HG02588 (cell line): Measurements from ENCODE around the gene LRRC32.
A peak's percentile ranks its signal among the peaks of the same experiment; 100 is the strongest.

Experiments used
- ATAC-seq: cut with Tn5 transposase; IDR thresholded peaks from one replicate; pipeline ENCODE4 v1.9.1; 2021; ENCODE audit warnings: mild to moderate bottlenecking, moderate library complexity; ENCODE audit not compliant: unreplicated experiment

LRRC32 gene

DNA sequence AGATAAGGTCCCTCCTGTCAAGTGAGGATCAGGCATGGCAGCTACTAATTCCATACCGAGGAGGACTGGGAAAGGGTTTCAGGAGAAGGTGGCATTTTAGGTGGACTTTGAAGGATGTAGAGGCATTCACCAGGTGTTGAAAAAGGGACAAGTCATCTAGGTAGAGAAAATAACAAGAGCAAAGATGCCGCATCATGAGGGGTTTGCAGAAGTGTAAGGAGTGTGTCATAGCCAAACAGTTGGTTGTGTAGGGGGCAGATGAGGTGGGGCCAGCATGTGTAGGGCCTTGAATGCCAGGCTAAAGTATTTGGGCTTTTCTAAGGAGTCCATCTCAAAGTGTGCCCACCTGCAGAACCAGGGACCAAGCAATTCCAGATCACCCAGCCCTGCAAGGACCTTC is 11.6 kb upstream of the LRRC32 start:
- ATAC-seq = no peak

DNA sequence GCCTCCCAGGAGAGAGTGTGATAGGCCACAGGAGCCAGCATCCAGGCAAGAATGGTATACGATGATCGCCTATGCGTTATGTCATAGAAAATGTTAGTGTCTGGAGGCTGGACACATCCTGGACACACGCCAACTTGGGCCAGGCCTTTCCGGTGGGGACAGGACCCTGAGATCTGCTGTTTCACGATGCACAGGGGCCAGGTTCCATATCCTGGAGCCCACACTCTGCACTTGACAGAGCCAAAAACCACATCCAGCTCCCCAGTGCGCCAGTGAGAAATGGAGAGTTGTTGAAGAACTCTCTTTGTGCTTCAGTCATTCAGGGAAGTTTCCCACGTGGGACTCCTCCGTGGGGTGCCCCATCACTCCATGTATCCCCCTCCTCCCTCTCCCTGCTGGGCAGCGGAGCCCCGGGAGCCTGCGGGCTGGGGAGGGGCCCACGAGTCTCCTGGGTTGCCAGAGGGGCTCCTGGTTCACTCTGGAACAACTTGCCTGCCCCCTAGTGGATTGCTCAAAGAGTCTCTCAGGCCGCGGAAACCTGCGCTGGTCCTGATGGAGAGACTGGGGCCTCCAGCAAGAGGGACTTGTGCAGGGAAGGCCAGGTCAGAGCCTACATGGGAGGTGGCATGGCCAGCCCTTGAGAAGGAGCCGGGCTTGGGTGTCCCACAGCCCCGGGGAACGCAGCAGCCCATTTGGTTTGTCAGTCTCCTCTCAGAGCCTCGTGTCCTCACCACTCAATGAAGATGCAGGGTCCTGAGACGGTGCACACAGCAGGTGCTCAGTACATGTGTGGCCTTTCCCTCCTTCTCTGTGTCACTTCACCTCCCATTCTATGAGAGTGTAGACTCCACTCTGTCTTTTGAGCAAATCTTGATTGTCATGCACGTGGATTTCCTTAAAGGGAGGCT is 10.2 kb upstream of the LRRC32 start:
- no peak for ATAC-seq

DNA sequence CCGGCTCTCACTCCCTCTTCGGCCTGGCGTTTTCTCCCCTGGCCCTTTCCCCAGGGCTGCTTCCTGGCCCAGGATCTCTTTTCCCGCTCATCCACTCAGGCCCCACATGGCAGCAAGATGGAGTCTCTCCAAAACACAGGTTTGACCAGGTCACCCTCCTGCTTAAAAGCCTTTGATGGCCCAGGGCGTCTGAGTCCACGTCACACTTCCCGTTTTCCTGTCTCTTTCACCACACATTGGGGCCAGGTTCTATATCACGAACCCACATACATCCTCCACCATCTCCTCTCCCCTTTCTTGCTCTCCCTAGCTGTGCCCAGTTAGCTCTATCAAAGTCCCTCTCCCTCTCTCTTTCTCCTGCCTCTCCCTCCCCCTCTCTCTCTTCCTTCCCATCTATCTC is 7.8 kb upstream of the LRRC32 start:
- no peak for ATAC-seq

- ATAC-seq = no peak
Measured at GRCh38 chr11:76677458-76677765, 6.9 kb upstream of the LRRC32 start.

- no peak for ATAC-seq
Measured at GRCh38 chr11:76676636-76677457, 6.3 kb upstream of the LRRC32 start.

DNA sequence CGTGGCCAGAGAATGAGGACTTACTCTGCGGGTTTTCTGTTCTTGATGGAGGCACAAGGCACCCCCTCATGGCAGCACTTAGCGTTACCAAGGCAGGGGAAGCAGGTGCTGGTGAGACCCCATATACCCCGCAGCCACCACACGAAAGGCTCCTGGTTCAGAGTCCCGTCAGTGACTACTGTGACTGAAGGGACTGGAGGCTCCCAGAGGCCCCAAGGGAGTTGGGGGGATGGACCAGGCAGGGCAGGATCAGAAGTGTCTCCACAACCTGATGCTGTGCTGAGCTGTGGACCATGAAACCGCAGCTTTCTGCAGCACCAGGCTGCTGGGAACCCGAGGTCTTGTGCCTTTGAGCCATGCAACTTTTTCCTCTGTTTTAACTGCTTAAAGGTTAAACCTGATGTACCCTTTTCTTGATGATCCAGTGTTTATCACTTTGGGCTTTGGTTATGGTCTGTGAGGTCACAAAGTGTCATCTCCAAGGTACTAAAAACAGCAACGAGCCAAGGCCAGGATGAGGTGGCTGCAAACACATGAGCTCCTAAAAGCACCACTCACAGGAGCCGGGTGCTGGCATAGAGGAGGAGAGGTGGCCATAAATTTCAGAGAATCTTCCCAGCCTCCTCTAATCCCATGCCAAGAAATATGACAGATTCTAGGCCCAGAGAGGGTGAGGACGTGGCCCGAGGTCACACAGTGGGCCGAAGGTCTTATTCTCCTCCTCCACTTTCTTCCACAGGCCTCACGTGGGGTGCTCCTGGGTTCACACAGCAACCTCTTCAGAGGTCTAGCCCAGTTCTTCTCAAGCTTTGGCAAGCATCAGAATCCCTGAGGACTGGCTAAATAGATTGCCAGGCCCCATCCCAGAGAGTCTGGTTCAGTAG is 4.2 kb upstream of the LRRC32 start:
- peak; percentile 33 for ATAC-seq

DNA sequence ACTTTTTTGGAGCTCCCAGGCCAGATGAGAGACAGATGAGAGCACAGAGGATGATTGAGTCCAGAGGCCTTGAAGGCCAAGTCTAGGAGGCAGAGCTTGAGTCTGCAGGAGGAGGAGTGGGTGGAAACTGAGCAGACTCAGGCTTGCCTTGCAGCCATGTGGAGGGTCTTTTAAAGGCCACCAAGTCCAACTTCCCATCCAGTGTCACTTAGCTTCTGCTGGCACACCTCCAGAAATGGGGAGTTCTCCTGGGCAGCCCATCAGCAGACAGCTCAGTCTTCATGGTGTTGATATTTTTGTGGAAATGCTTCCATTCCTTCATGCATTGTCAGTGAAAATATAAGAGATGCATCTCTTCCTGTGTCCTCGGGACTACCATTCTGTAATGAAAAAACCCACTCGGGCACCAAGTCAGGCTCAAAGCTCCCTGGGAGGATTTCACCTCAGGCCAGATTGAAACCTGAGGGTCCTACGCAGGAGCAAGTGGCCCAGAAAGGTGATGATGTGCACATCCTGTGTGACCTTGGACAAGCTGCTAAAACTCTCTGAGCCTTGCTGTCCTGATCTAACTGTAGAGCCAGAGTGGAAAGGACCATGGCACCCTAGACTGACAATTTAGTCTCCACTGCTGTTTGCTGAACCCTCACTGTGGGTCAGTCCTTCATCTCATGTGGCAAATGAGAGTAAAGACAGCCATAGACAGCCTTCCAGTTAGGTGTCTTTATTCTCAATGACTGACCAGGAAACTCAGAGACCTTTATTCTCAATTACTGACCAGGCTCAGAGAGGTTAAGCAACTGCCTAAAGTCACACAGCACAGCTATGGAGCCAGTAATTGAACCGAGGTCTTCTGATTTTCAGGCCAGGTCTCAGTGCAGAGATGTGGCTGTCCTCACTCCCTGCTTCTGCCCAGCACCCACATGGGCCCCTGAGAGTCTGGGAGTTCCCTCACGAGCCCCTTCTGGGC is 2.9 kb upstream of the LRRC32 start:
- no peak for ATAC-seq

DNA sequence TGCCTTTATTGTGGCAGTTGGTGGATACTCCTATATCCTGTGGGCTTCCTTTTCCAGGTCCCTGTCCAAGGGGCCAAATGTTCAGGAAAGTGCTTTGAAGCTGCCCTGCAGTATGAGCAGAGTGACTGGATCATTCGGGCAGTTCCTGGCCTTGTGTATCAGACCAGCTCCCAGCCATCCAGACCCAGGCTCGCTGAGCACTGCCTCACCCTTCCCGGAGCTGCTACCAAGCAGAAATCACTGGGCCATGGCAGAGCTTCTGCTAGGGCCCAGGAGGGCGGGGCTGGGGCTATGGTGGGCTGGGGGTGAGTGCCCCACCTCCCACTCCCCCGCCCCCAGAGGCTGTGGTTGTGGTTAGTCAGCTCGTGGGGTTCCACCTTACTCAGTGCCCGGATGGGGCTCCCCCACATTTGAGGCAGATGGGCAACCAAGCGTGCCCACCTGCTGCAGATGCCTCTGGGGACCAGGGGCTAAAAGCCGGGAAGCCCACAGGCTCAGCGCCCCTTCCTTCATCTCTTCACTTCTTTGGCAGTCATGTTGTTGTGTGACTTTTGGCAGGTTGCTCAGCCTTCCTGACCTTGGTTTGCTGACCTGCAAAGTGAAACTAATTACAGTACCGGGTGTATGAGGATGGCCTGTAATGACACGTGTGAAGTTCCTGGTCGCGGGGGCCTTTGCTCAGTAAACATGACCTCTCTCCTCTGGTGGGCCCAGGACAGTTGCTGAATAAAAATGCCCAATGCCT is 2.1 kb upstream of the LRRC32 start:
- peak; percentile 43 for ATAC-seq

GRCh38 chr11:76671626-76672309 is 1.2 kb upstream of the LRRC32 start:
- no peak for ATAC-seq

- ATAC-seq = no peak
Measured at GRCh38 chr11:76671237-76671592, 668 bp upstream of the LRRC32 start.

- ATAC-seq = no peak
Measured at GRCh38 chr11:76669901-76670484, 554 bp downstream of the LRRC32 start.

GRCh38 chr11:76668362-76669155 is 2.0 kb downstream of the LRRC32 start:
- no peak for ATAC-seq

DNA sequence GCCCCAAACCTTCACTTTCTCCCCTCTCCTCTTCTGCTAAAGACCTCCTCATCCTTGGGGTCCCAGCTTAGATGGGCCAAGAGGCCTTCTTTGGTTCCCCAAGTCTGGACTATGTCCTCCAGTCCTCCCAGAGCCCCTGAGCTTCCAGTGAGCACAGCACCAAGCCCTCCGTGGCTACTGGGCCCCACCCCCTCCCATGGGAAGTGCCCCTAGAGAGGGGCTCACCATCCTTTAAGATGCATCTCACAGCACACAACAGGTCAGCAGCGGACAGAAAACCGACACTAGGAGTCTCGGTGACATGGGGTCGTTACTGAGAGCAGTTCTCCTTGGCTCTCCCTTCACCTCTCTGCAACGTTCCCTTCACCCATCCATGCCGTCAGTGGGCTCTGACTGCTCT is 2.7 kb downstream of the LRRC32 start:
- no peak for ATAC-seq

- ATAC-seq = no peak
Measured at GRCh38 chr11:76667271-76667818, 3.2 kb downstream of the LRRC32 start.

GRCh38 chr11:76666830-76667229 is 3.7 kb downstream of the LRRC32 start:
- ATAC-seq = no peak

DNA sequence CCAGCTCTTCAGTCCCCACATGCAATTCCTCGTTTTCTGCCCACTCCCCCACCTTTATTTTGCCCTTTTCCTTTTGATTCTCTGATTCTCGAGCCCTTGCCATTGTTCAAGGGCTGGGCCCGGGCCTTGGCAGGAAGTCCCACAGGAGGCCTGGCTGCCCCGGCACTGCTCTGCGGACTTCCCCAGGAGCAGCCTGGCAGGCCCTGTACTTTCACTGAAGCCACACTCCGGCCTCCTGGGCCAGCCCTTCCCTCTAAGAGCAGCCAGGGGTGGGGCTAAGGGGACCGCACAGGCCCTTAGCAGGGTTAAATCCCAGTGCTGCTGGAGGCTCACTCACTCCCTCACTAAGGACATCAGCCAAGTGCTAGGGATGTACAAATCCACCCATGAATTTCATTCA is 4.1 kb downstream of the LRRC32 start:
- ATAC-seq = no peak

GRCh38 chr11:76665921-76666351 is 4.6 kb downstream of the LRRC32 start:
- ATAC-seq = no peak
